Large intestine (tissue), 3 donors: ENCODE data around the gene LGI2. TPM values are rescaled to one million over a fixed set of nuclear protein-coding genes. Genes with fewer than 3 reads are reported as not detected.
"Not testable (repeated sequence)": the region's sequence is repeated elsewhere in the genome, so short reads cannot be mapped to it uniquely, and the experiment has no call there.

Experiments
- DNase-seq, 2 donors: peaks; one replicate each; pipeline versions ENCODE4 v3.0.0 to v3.0.0-alpha.2; 2013
- H3K27ac ChIP-seq: one replicate; pipeline ENCODE4 v1.5.1; 2013; ENCODE audit warnings: low read length
- H3K27me3 ChIP-seq: 2 replicates; pipeline ENCODE4 v1.6.1; 2013; ENCODE audit warnings: low read length; ENCODE audit not compliant: control insufficient read depth, insufficient read depth
- H3K36me3 ChIP-seq: 2 replicates; pipeline ENCODE4 v1.6.1; 2013; ENCODE audit warnings: low read length; ENCODE audit not compliant: control insufficient read depth, insufficient read depth
- H3K4me1 ChIP-seq: one replicate; pipeline ENCODE4 v1.6.1; 2013; ENCODE audit warnings: low read length; ENCODE audit not compliant: control insufficient read depth, insufficient read depth
- H3K4me3 ChIP-seq: one replicate; pipeline ENCODE4 v1.5.1; 2013; ENCODE audit warnings: low read length
- H3K9me3 ChIP-seq: one replicate; pipeline ENCODE4 v1.6.1; 2013; ENCODE audit warnings: mild to moderate bottlenecking, low read depth, low read length, moderate library complexity; ENCODE audit not compliant: control insufficient read depth
- WGBS: methylation state at CpG from one replicate; pipeline ENCODE4 v1.1.5; 2013; ENCODE audit warnings: low lambda C conversion rate; ENCODE audit not compliant: insufficient coverage; 5-methylcytosine and 5-hydroxymethylcytosine counted together
- polyA plus RNA-seq: library from polyadenylated mRNA; unstranded; fragments of 120-200 nt; gene quantifications from one replicate; pipeline ENCODE4 v1.2.1, GENCODE V29; 2013

The LGI2 gene
- polyA plus RNA-seq, 1 donor = 3.0 TPM

GRCh38 chr4:25052037-25052436, 21.3 kb upstream of the LGI2 start:
- H3K27ac ChIP-seq, H3K4me3 ChIP-seq: not testable (repeated sequence)
- no CpG with 5 or more reads among the region's 5 CpGs for WGBS

DNA sequence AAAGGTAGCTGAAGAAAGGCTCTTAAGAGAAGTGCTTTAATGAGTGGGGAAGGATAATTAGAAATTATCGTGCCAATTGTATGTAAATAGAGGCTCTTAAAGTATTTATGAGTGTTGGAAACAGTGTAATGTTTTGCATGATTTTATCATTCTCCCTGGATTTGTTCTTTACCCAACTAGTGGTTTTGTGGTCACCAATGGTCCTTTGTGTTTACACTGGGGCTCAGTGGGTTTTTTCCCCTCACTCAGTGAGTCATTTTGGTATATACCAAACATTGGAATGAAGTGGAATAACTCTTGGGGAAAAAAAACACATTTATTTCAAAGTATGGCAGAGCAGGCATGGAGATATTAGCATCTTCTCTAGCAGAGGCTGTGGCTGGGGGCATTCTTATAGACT, 20.8 kb upstream of the LGI2 start:
- Histone ChIP-seq H3K4me3 (no peak overlapping the region), H3K27ac (no peak overlapping the region), H3K9me3 (no peaks in the 10 kb centered on the region), H3K36me3 (no peaks in the 10 kb centered on the region), H3K27me3 (no peaks in the 10 kb centered on the region), H3K4me1 (no peaks in the 10 kb centered on the region)
- DNase-seq = no peak
- WGBS = 100% methylated on average over 1 of the region's 1 CpG

More at GRCh38 chr4:25052037-25052436, 21.3 kb upstream of the LGI2 start:
- H3K9me3 ChIP-seq, DNase-seq, H3K36me3 ChIP-seq, H3K27me3 ChIP-seq, H3K4me1 ChIP-seq: not testable (repeated sequence)

DNA sequence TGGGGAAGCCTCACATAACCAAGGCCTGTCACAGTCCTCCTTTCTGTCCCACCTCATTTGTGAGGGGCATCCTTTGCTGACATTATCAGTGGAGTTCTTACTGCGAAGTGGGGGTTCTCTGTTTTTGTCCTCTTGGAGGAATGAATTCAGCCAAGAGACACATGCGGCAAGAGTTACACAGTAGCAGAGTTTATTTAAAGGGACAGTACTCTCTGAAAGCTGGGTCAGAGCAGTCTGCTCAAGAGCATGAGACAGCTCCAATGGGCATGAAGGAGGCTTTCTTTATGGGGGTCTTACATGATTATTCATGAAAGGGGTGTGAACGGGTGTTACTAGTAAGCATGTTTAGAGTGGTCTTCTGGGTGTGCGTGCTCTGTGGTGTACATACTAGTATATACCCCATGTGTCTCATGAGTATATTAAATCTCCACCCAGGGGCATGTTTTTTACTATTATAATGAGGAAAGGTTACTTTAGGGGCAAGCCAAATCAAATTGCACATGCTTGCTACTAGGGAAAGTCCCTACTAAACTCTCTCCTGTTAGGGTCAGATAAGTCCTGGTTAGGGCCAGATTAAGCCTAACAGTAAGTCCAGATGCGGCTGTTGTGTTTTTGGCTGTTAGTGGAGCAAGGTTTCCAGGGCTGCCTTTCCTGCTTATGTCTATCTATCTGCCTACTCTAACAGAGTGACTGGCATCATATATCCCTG, 19.8 kb upstream of the LGI2 start:
- no peak for DNase-seq
- Histone ChIP-seq H3K36me3 (no peaks in the 10 kb centered on the region), H3K9me3 (no peaks in the 10 kb centered on the region), H3K27ac (no peak overlapping the region), H3K4me1 (no peaks in the 10 kb centered on the region), H3K4me3 (no peak overlapping the region), H3K27me3 (no peaks in the 10 kb centered on the region)
- WGBS = no CpG with 5 or more reads among the region's 5 CpGs

DNA sequence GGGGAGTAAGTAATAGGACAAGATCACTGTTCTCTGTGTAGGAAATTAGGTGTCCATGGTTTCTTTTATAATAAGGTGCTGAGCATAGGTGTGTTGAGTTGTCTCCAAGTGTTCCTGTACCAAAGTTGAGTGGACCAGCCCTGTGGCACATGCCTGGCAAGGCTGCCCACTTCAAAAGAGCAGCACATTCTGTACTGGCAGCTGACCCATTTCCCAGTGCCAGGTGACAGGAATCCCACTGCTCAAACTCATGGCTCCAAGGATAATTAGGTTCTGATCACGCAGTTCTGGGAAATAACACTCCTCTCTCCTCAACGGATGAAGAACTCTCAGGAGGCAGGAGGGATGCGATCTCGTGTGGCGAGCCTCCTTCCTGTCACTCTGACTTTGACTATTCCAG, 12.8 kb upstream of the LGI2 start:
- DNase-seq = no peak
- Histone ChIP-seq H3K27me3 (peaks cover 12% of the 10 kb centered on the region), H3K9me3 (no peaks in the 10 kb centered on the region), H3K4me1 (no peaks in the 10 kb centered on the region), H3K4me3 (no peak overlapping the region), H3K27ac (no peak overlapping the region), H3K36me3 (no peaks in the 10 kb centered on the region)
- WGBS = no CpG with 5 or more reads among the region's 5 CpGs

DNA sequence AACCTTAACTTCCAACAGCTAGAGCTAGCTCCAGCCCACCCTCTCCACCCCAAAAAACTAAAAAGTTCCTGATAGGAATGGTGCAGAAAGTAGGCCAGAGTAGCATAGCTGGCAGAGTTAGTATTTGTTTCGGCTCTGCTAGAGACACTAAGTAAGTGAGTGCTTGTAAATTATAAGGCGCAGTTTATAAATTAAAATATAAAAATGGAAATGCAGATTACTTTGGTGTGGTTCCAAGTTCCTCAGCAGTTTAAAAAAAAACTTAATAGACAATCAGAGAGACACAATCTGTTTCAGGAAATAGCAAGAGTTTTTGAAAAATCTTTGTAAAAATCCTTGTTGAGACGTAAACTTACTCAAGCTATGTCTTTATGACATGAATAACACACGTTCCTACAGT, 2.8 kb upstream of the LGI2 start:
- 85% methylated on average over 2 of the region's 4 CpGs for WGBS
- Histone ChIP-seq H3K4me1 (peaks cover 7% of the 10 kb centered on the region), H3K9me3 (no peaks in the 10 kb centered on the region), H3K27me3 (peaks cover 49% of the 10 kb centered on the region), H3K27ac (no peak overlapping the region), H3K4me3 (no peak overlapping the region), H3K36me3 (no peaks in the 10 kb centered on the region)
- DNase-seq = no peak

DNA sequence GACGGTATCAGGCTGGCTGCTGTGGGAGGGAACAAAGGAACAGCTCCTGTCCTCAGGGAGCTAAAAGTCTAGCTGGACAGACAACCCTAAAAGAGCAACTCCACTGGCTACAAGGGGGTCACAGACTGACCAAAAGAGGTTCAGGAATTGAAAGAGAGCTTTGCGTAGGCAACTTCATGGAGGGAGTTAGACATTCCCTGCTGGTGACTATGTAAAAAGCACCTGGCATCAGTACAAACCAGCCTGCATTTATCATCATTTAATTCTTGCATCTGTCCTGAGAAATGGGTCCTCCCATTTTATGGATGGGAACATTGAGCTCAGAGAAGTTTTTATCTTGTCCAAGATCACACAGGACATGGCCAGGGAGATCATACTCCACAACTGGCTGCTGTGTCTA, 1.4 kb upstream of the LGI2 start:
- H3K27ac ChIP-seq = no peak overlapping the region
- peaks cover 7% of the 10 kb centered on the region for H3K4me1 ChIP-seq
- no CpG with 5 or more reads among the region's 2 CpGs for WGBS
- H3K27me3 ChIP-seq = peaks cover 48% of the 10 kb centered on the region
- DNase-seq = no peak
- H3K9me3 ChIP-seq = no peaks in the 10 kb centered on the region
- no peaks in the 10 kb centered on the region for H3K36me3 ChIP-seq
- no peak overlapping the region for H3K4me3 ChIP-seq

GRCh38 chr4:25031077-25031621, 403 bp upstream of the LGI2 start:
- Histone ChIP-seq H3K27ac (no peak overlapping the region), H3K36me3 (no peaks in the 10 kb centered on the region), H3K9me3 (no peaks in the 10 kb centered on the region), H3K4me3 (peak overlapping the region; percentile 32), H3K27me3 (peaks cover 43% of the 10 kb centered on the region), H3K4me1 (peaks cover 7% of the 10 kb centered on the region)
- no CpG with 5 or more reads among the region's 26 CpGs for WGBS
- peak in 1 of 2 donors; percentile 33 for DNase-seq

DNA sequence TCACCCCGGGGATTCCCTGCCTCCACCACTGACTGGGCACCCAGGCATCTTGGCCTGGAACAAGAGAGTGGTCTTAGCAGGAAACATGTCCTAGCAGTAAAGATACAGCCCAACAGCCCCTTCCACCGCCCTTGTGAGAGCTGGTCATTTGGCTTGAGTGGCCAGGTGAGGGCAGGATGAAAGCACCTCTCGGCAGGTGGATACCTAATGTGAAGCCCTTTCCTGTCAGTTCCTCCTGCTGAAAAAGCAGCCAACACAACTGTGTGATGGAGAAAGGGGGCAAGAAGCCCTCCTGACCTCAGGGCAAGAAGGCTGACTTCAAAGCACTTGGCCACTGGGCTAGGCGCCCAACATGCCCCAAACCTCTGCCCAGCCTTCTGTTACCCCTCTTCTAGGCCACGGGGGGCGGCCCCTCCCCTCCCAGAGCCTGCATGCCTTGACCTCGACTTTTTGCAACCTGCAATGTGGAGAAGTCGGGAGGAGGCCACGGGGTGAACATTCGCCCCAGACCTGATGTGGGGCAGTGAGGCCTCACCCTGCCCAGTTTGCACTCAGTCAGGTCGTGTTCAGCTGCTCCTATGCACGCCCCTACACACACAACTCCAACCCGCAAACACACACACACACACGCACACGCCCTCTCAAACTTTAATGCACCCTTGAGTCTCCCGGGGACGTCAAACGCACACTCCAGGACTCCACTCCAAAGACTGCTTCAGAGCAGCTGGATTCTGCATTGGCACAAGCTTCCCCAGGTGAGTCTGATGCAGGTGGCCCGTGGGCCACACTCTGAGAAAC, 1.1 kb downstream of the LGI2 start:
- H3K27me3 ChIP-seq = peaks cover 43% of the 10 kb centered on the region
- DNase-seq = peak in 1 of 2 donors; percentile 21
- peaks cover 7% of the 10 kb centered on the region for H3K4me1 ChIP-seq
- no peaks in the 10 kb centered on the region for H3K9me3 ChIP-seq
- no peaks in the 10 kb centered on the region for H3K36me3 ChIP-seq
- H3K4me3 ChIP-seq = peak overlapping the region; percentile 23
- H3K27ac ChIP-seq = no peak overlapping the region
- WGBS = no CpG with 5 or more reads among the region's 19 CpGs

GRCh38 chr4:25028851-25029250, 1.9 kb downstream of the LGI2 start:
- DNase-seq = no peak
- Histone ChIP-seq H3K9me3 (no peaks in the 10 kb centered on the region), H3K36me3 (no peaks in the 10 kb centered on the region), H3K4me1 (peaks cover 7% of the 10 kb centered on the region), H3K27me3 (peaks cover 40% of the 10 kb centered on the region), H3K27ac (no peak overlapping the region), H3K4me3 (no peak overlapping the region)
- no CpG with 5 or more reads among the region's 3 CpGs for WGBS

DNA sequence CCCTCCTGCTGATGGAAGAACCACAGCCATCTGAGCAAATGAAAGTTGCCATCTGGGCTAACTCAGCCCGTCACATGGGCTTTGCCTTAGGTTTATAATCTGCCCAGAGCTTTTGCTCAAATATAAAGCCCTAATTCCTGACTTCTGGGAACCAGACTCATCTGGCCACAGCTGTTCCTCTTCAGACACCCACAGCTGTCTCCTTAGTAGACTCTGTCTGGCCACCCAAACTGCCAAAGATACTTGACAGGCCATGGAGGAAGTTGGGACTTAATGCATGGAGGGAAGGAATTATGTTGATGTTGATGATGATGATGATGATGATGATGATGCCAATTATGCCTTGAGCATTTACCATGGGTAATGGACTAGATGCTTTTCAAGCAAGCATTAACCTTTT, 8.0 kb downstream of the LGI2 start:
- no peaks in the 10 kb centered on the region for H3K36me3 ChIP-seq
- no peaks in the 10 kb centered on the region for H3K27me3 ChIP-seq
- H3K4me3 ChIP-seq = no peak overlapping the region
- WGBS = no CpG with 5 or more reads among the region's 1 CpG
- H3K4me1 ChIP-seq = no peaks in the 10 kb centered on the region
- peak in 1 of 2 donors; percentile 6 for DNase-seq
- H3K27ac ChIP-seq = no peak overlapping the region
- H3K9me3 ChIP-seq = no peaks in the 10 kb centered on the region
